IPS DF 19.7 (cell line): ENCODE measurements around the gene CPB2.

Experiments used
- DNase-seq: peaks from one replicate; pipeline ENCODE4 v3.0.0-alpha.2; 2013; ENCODE audit warnings: low read depth, low spot score

CPB2 gene

GRCh38 chr13:46104868-46105267 lies at the start of gene CPB2:
CPB2 (minus strand) TSS chr13:46105033; CDS start chr13:46105009, 24 bp downstream.
- no peak for DNase-seq

- no peak for DNase-seq
Measured at GRCh38 chr13:46154136-46154801, 49.4 kb upstream of the CPB2 start.

- DNase-seq = no peak
Measured at GRCh38 chr13:46152627-46153328, 47.9 kb upstream of the CPB2 start.

GRCh38 chr13:46150134-46150693 lies 45.4 kb upstream of the CPB2 start:
- DNase-seq = no peak

- no peak for DNase-seq
Measured at GRCh38 chr13:46149272-46150133, 44.7 kb upstream of the CPB2 start.

GRCh38 chr13:46146898-46147297 lies 42.1 kb upstream of the CPB2 start:
- DNase-seq = no peak

- no peak for DNase-seq
Measured at GRCh38 chr13:46145950-46146349, 41.1 kb upstream of the CPB2 start.

- DNase-seq = no peak
Measured at GRCh38 chr13:46145135-46145534, 40.3 kb upstream of the CPB2 start.

GRCh38 chr13:46143184-46143701 lies 38.4 kb upstream of the CPB2 start:
- no peak for DNase-seq

- DNase-seq = no peak
Measured at GRCh38 chr13:46142776-46143175, 37.9 kb upstream of the CPB2 start.

GRCh38 chr13:46140044-46140443 lies 35.2 kb upstream of the CPB2 start:
- no peak for DNase-seq

- no peak for DNase-seq
Measured at GRCh38 chr13:46137627-46138317, 32.9 kb upstream of the CPB2 start.

- DNase-seq = no peak
Measured at GRCh38 chr13:46136688-46137087, 31.9 kb upstream of the CPB2 start.

- peak; percentile 61 for DNase-seq
Measured at GRCh38 chr13:46134961-46135522, 30.2 kb upstream of the CPB2 start.

GRCh38 chr13:46134494-46134893 lies 29.7 kb upstream of the CPB2 start:
- no peak for DNase-seq

- DNase-seq = no peak
Measured at GRCh38 chr13:46132109-46132508, 27.3 kb upstream of the CPB2 start.

GRCh38 chr13:46131705-46132104 lies 26.9 kb upstream of the CPB2 start:
- no peak for DNase-seq

- no peak for DNase-seq
Measured at GRCh38 chr13:46129955-46130618, 25.3 kb upstream of the CPB2 start.

GRCh38 chr13:46129124-46129523 lies 24.3 kb upstream of the CPB2 start:
- no peak for DNase-seq

GRCh38 chr13:46127358-46128023 lies 22.7 kb upstream of the CPB2 start:
- no peak for DNase-seq
